ENCODE data around the gene BICDL1. TPM values are rescaled to one million over a fixed set of nuclear protein-coding genes. Genes with fewer than 3 reads are reported as not detected.

The BICDL1 gene
- total RNA-seq, 4 donors from 2014 or later: 58.6 to 219 (median 61.6) TPM; not detected in 1

- peak; percentile 59 for ATAC-seq (ENCODE audit: low FRiP score)
- no peak for TF ChIP-seq CTCF (IDR thresholded peaks at IDR 0.05)
- DNase-seq (ENCODE audit: low spot score): peak; percentile 75
Measured at GRCh38 chr12:119989731-119990381, 820 bp downstream of the BICDL1 start.

- DNase-seq (ENCODE audit: low spot score) (no peak), ATAC-seq (ENCODE audit: low FRiP score) (no peak)
- TF ChIP-seq CTCF (IDR thresholded peaks at IDR 0.05): no peak
Measured at GRCh38 chr12:119990382-119990874, 1.4 kb downstream of the BICDL1 start.

- no peak for TF ChIP-seq CTCF (IDR thresholded peaks at IDR 0.05)
- ATAC-seq (ENCODE audit: low FRiP score): no peak
- DNase-seq (ENCODE audit: low spot score): no peak
Measured at GRCh38 chr12:119992129-119992705, 3.2 kb downstream of the BICDL1 start.

GRCh38 chr12:119994892-119995658, 6.0 kb downstream of the BICDL1 start:
- ATAC-seq (ENCODE audit: low FRiP score) (no peak), DNase-seq (ENCODE audit: low spot score) (no peak)
- no peak for TF ChIP-seq CTCF (IDR thresholded peaks at IDR 0.05)

GRCh38 chr12:119996417-119996816, 7.4 kb downstream of the BICDL1 start:
- DNase-seq (ENCODE audit: low spot score): no peak
- TF ChIP-seq CTCF (IDR thresholded peaks at IDR 0.05): no peak
- no peak for ATAC-seq (ENCODE audit: low FRiP score)

- no peak for DNase-seq (ENCODE audit: low spot score)
Measured at GRCh38 chr12:119998471-119999245, 9.6 kb downstream of the BICDL1 start.

More at GRCh38 chr12:119998471-119999245, 9.6 kb downstream of the BICDL1 start:
- TF ChIP-seq CTCF (IDR thresholded peaks at IDR 0.05): no peak
- ATAC-seq (ENCODE audit: low FRiP score): peak; percentile 90
